Measurements from ENCODE around the gene LSM7. TPM values are rescaled to one million over a fixed set of nuclear protein-coding genes. Genes with fewer than 3 reads are reported as not detected.

LSM7 gene
- polyA plus RNA-seq, 1 experiment = 165 TPM

DNA sequence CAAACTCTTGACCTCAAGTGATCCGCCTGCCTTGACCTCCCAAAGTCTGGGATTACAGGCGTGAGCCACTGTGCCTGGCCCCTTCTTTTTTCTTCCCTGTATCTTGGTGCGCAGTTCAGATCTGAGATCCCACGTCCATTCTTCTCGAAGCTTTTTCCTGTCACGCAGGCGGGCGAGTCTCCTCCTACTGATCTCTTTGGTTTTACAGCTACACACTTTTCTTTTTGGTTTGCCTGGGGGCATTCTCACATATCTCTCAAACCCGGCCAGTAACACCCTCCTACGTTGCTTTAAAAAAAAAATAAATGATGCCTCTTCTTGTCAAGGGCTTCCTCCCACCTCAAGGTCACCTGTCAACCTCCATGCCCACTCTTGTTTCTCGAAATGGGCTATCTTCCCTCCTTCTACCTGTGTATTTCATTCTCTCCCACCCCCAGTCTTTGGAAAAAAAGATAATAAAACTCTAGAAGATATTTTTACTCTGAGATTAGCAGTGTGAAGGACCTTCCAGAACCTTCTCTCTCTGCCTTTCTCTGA, 43.8 kb upstream of the LSM7 start:
- ChIA-PET CTCF (interaction anchor here (1.0 to 1.5 kb wide), 2 partner anchors 38 to 56 kb away, joined by 3 to 6 read pairs; no protein-coding TSS in a partner anchor), POLR2A (no interaction called here)
- no peak for DNase-seq (ENCODE audit: low read depth)
- H3K36me3 ChIP-seq (ENCODE audit: control insufficient read depth, insufficient read depth, low read length) = no peaks in the 10 kb centered on the region
- TF ChIP-seq, protein P1, sequence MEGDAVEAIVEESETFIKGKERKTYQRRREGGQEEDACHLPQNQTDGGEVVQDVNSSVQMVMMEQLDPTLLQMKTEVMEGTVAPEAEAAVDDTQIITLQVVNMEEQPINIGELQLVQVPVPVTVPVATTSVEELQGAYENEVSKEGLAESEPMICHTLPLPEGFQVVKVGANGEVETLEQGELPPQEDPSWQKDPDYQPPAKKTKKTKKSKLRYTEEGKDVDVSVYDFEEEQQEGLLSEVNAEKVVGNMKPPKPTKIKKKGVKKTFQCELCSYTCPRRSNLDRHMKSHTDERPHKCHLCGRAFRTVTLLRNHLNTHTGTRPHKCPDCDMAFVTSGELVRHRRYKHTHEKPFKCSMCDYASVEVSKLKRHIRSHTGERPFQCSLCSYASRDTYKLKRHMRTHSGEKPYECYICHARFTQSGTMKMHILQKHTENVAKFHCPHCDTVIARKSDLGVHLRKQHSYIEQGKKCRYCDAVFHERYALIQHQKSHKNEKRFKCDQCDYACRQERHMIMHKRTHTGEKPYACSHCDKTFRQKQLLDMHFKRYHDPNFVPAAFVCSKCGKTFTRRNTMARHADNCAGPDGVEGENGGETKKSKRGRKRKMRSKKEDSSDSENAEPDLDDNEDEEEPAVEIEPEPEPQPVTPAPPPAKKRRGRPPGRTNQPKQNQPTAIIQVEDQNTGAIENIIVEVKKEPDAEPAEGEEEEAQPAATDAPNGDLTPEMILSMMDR (IDR thresholded peaks at IDR 0.05; ENCODE audit: insufficient read depth, low read depth, low read length) = no peak
- no peaks in the 10 kb centered on the region for H3K27me3 ChIP-seq (ENCODE audit: control insufficient read depth, insufficient read depth, low read length)
- no peak overlapping the region for H3K4me3 ChIP-seq (ENCODE audit: low read depth, low read length)

DNA sequence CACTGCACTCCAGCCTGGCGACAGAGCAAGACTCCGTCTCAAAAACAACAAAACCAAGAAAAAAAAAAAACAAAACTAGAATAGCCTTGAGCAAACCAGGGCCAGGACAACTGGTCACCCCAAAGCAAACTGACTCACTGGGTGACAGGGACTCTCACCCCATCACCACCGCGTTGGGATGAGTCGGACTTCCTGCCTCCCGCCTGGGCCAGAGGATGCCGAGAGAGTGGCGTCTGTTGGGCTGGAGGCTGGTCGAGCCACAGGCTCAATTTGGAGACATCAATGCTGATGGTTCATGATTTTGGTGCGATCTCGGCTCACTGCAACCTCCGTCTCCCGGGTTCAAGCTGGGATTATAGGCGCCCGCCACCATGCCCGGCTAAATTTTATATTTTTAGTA, 43.3 kb upstream of the LSM7 start:
- H3K27me3 ChIP-seq (ENCODE audit: control insufficient read depth, insufficient read depth, low read length) = no peaks in the 10 kb centered on the region
- no peak for DNase-seq (ENCODE audit: low read depth)
- H3K36me3 ChIP-seq (ENCODE audit: control insufficient read depth, insufficient read depth, low read length) = no peaks in the 10 kb centered on the region
- ChIA-PET CTCF (interaction anchor here (1.0 to 1.5 kb wide), 2 partner anchors 38 to 56 kb away, joined by 3 to 6 read pairs; no protein-coding TSS in a partner anchor), POLR2A (no interaction called here)
- TF ChIP-seq, protein P1 (IDR thresholded peaks at IDR 0.05; ENCODE audit: insufficient read depth, low read depth, low read length) = no peak
- H3K4me3 ChIP-seq (ENCODE audit: low read depth, low read length) = no peak overlapping the region

DNA sequence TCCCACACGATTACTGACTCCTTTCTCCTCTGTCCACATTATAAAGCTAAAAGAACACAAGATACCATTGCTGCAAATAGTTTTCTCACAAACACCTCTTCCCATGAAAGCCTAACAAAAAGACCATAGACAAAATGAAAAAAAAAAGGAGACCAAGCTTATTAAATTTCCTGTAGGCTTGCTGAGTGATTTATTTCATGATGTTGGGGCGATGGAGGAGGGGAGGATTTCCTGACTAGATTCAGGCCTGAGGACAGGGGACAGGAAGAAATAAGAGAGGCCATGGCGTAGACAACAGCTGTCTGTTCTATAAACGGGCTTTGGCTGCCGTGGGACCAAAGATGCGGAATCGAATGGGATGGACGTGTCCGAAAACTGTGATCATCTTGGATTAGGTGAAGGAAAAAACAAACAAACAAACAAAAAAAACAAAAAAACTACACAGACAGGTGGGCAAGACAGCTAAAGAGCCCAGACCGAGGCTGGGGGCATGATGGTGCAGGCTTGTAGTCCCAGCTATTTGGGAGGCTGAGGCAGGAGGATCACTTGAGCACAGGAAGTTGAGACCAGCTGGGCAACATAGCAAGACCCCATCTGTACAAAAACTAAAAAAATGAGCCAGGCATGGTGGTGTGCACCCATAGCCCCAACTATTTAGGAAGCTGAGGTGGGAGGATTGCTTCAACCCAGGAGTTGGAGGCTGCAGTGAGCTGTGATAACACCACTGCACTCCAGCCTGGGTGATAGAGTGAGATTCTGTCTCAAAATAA, 37.0 kb upstream of the LSM7 start:
- no peak for DNase-seq (ENCODE audit: low read depth)
- TF ChIP-seq, protein P1 (IDR thresholded peaks at IDR 0.05; ENCODE audit: insufficient read depth, low read depth, low read length) = no peak
- Histone ChIP-seq H3K4me3 (ENCODE audit: low read depth, low read length) (no peak overlapping the region), H3K27me3 (ENCODE audit: control insufficient read depth, insufficient read depth, low read length) (peaks cover 8% of the 10 kb centered on the region), H3K36me3 (ENCODE audit: control insufficient read depth, insufficient read depth, low read length) (no peaks in the 10 kb centered on the region)
- POLR2A ChIA-PET = no interaction called here
- CTCF ChIA-PET = interaction anchor here (0.7 kb wide), 1 partner anchor 16 kb away, joined by 3 read pairs; no protein-coding TSS in a partner anchor

DNA sequence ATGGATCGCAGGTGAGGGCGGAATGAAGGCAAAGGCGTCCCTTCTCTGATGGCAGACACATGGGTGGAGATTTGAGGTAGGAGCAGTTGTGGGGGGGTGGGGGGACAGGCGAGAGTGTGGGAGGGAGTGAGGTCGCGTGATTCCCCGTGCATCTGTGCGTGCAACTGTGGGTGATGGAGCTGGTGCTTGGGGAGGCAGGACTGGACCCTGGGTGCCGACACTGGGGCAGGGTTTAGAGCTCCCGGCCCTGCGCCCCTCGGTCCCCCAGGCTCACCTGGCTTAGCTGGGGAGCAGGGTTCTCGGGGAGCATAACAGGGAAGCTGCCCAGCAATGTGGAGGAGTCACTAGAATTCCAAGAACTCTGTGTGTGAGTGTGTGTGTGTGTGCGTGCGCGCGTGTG, 35.0 kb upstream of the LSM7 start:
- Histone ChIP-seq H3K4me3 (ENCODE audit: low read depth, low read length) (no peak overlapping the region), H3K27me3 (ENCODE audit: control insufficient read depth, insufficient read depth, low read length) (peaks cover 15% of the 10 kb centered on the region), H3K36me3 (ENCODE audit: control insufficient read depth, insufficient read depth, low read length) (no peaks in the 10 kb centered on the region)
- TF ChIP-seq, protein P1 (IDR thresholded peaks at IDR 0.05; ENCODE audit: insufficient read depth, low read depth, low read length) = no peak
- CTCF ChIA-PET = interaction anchor here (0.7 to 1.3 kb wide), 2 partner anchors 10 to 35 kb away, joined by 3 read pairs; partner anchors contain the start of gene LSM7
- DNase-seq (ENCODE audit: low read depth) = no peak
- POLR2A ChIA-PET = no interaction called here

DNA sequence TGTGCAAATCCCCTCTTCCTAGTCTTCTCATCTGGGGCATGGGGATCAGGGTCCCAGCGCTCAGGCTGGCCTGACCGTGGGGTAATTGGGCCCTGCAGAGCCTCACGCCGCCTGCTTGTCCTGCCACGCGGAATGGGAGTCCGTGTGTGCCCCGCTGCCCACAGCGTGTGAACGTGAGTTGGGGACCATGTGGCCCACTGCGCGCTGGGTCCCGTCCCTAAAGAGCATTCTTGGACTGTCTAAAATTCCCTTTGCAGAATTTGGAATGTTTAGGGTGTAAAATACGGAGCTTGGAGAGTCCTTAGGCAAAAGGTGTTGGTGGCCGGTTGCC, 34.5 kb upstream of the LSM7 start:
- ChIA-PET POLR2A (no interaction called here), CTCF (interaction anchor here (1.3 kb wide), 1 partner anchor 10 kb away, joined by 3 read pairs; no protein-coding TSS in a partner anchor)
- no peak overlapping the region for H3K4me3 ChIP-seq (ENCODE audit: low read depth, low read length)
- H3K27me3 ChIP-seq (ENCODE audit: control insufficient read depth, insufficient read depth, low read length) = peaks cover 15% of the 10 kb centered on the region
- TF ChIP-seq, protein P1 (IDR thresholded peaks at IDR 0.05; ENCODE audit: insufficient read depth, low read depth, low read length) = no peak
- no peak for DNase-seq (ENCODE audit: low read depth)
- H3K36me3 ChIP-seq (ENCODE audit: control insufficient read depth, insufficient read depth, low read length) = no peaks in the 10 kb centered on the region
